HEK293 (cell line): ENCODE measurements around the gene IER3IP1.

ENCODE experiments used
- CTCF ChIP-seq: fragments of 450-650 bp; formaldehyde crosslinking; IDR thresholded peaks from 2 replicates; pipeline ENCODE4 v1.5.1; 2016; ENCODE audit warnings: missing biosample characterization, missing genetic modification characterization
- REPIN1 ChIP-seq: fragments of 450-650 bp; formaldehyde crosslinking; IDR thresholded peaks from 2 replicates; pipeline ENCODE4 v1.5.1; 2017; ENCODE audit warnings: missing biosample characterization, missing genetic modification characterization, low read depth
- TRIM28 ChIP-seq: IDR thresholded peaks from 2 replicates; pipeline ENCODE4 v1.6.1; 2011; ENCODE audit warnings: low read length, control low read depth, borderline replicate concordance
- ZNF121 ChIP-seq: fragments of 450-650 bp; formaldehyde crosslinking; IDR thresholded peaks from 2 replicates; pipeline ENCODE4 v1.5.1; 2016; ENCODE audit warnings: missing biosample characterization, missing genetic modification characterization
- ZNF19 ChIP-seq: fragments of 450-650 bp; formaldehyde crosslinking; IDR thresholded peaks from 2 replicates; pipeline ENCODE4; 2016; ENCODE audit warnings: missing biosample characterization, missing genetic modification characterization, low read depth
- ZNF239 ChIP-seq: fragments of 450-650 bp; formaldehyde crosslinking; IDR thresholded peaks from 2 replicates; pipeline ENCODE4 v1.5.1; 2016; ENCODE audit warnings: missing biosample characterization, missing genetic modification characterization
- ZNF549 ChIP-seq: fragments of 450-650 bp; IDR thresholded peaks from 2 replicates; pipeline ENCODE4 v1.5.1; 2018; ENCODE audit warnings: missing biosample characterization, missing genetic modification characterization, mild to moderate bottlenecking, inconsistent platforms, moderate library complexity
- ZNF670 ChIP-seq: fragments of 450-650 bp; formaldehyde crosslinking; IDR thresholded peaks from 2 replicates; pipeline ENCODE4 v1.5.1; 2016; ENCODE audit warnings: missing biosample characterization, missing genetic modification characterization, low read depth

- no peak for TF ChIP-seq REPIN1 (tag by site-specific recombination)
- no peak for TF ChIP-seq ZNF19 (tag by site-specific recombination)
- TF ChIP-seq CTCF (tag by site-specific recombination) = no peak
- no peak for TF ChIP-seq ZNF239
- no peak for TF ChIP-seq TRIM28
- TF ChIP-seq ZNF121 (tag by site-specific recombination) = no peak
- TF ChIP-seq ZNF670 (tag by site-specific recombination) = no peak
- no peak for TF ChIP-seq ZNF549 (tag by site-specific recombination)
Observed at GRCh38 chr18:47113796-47114540, 62.2 kb downstream of the IER3IP1 start.
